GM21737 (cell line): ENCODE measurements around the gene GPATCH2.

Source experiments
- ATAC-seq: cut with Tn5 transposase; IDR thresholded peaks from one replicate; pipeline ENCODE4 v1.9.1; 2021; ENCODE audit warnings: mild to moderate bottlenecking, moderate library complexity; ENCODE audit not compliant: unreplicated experiment

GPATCH2 gene

GRCh38 chr1:217379336-217379735, 251.6 kb downstream of the GPATCH2 start:
- no peak for ATAC-seq
